ENCODE data around the gene DCHS2.

Gene DCHS2

DNA sequence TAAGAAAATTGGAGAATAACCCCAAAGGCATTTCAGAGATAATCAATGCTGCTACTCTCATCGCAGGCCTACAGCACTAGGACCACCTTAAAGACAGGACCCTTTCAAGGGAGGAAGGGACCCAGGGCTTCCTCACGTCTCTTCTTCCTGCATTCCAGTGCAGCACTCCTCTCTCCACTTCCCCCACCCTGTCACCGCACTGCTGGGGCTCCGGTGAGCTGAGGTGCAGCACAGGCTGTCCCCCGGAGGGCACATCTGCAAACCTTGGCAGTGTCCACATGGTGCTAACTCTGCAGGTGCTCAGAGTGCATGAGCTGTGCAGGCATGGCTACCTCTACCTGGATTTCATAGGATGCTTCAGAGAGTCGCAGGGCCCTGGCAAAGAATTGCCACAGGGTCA is 305.6 kb downstream of the DCHS2 start:
- DNase-seq, result no peak

DNA sequence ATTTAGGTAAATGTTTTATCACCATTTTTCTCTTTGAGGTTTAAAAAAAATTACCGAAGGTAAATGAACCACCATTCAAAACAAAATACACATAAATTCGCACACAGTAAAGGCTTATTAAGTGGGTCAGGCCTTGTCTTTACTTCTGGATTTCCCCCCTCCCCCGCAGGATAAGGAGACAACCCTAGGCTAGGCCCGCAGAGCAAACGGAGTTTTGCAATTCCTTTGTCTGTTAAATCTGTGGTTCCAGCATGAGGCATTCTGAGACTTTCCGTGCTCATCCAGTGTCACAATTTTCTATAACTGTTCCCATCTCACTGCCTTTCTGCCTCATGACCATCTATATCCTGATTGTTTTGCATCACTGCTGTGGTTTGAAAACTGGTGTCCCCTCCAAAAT is 307.4 kb downstream of the DCHS2 start:
- no peak for DNase-seq

DNA sequence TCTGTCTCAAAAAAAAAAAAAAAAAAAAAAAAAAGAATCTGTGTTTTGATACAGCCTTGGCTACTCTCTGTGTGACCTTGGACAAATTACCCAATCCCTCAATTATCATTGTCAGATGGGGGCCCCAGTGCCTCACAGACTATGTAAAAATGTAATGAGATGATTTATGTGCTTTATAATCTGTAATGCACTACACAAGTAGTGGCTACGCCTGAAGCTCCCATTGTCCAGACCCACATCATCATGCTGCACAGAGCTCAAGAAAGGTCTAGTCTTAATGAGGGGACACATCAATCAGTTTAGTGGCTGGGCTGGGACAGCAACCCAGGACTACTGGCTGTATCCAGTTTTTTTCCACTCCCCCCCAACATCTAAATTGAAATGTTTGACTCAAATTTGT is 308.3 kb downstream of the DCHS2 start:
- no peak for DNase-seq
